ENCODE measurements around the gene INTS3.

- TF ChIP-seq CTCF (IDR thresholded peaks at IDR 0.05; ENCODE audit: low read length), result no peak
- TF ChIP-seq EZH2 (optimal IDR thresholded peaks at IDR 0.05; ENCODE audit: low read depth, low read length), result no peak
- no peak for TF ChIP-seq EZH2phosphoT487 (IDR thresholded peaks at IDR 0.05; ENCODE audit: low read length)
Observed at GRCh38 chr1:153816283-153816889, 88.5 kb downstream of the INTS3 start.
